T-helper 22 cell (primary cell): ENCODE results near the gene LRTM2.
"Not testable (repeated sequence)": the region's sequence is repeated elsewhere in the genome, so short reads cannot be mapped to it uniquely, and the experiment has no call there.

Experiments used
- DNase-seq: peaks from one replicate; pipeline ENCODE4 v3.0.0-alpha.2; 2020; ENCODE audit warnings: low read depth

The LRTM2 gene

DNA sequence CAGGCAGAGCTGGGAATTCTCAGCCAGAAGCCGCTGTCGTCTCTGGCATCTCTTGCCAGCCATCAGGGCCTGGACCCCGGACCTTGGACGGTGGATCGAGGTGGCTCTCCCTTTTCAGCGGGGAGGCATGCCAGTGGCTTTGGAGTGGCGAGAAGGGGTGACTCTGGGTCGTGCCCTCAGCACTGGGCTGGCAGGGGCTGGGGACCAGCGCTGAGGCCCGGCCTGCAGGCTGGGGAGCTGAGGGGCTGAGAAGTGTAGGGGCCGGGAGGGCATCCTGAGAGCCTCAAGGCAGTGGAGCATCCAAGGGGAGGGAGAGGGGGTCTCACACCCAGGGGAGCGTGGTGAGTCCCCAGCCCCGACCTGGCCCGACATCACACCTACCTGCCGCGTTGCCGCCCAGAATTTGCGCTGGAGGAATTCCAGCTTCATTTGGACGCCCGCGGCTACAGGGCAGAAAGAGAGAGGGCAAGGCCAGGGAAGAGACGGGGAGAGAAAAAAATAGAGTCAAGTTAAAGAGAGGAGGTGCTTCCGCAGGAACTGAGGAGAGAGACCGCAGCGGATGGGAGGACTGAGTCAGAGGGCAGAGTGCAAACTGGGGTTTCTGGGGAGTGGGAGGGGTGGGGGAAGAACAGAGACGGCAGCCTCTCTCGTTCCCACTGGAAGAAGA, 9.0 kb upstream of the LRTM2 start:
- no peak for DNase-seq

DNA sequence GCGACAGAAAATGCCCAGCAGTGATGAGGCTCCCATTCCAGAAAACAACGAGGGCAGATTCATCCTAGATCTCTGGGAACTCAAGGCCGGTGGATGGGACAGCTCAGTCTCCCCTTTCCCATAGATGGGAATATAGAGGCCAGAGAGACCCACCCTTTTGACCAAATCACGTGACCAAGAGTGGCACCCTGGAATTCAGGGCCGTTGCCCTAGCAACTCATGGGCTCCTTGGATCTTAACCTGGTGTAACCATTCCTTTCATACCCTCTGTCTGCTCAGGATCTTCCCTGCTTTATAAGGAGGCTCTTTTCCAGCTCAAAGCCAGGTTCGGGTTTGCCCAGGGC, 8.4 kb upstream of the LRTM2 start:
- DNase-seq: no peak

DNA sequence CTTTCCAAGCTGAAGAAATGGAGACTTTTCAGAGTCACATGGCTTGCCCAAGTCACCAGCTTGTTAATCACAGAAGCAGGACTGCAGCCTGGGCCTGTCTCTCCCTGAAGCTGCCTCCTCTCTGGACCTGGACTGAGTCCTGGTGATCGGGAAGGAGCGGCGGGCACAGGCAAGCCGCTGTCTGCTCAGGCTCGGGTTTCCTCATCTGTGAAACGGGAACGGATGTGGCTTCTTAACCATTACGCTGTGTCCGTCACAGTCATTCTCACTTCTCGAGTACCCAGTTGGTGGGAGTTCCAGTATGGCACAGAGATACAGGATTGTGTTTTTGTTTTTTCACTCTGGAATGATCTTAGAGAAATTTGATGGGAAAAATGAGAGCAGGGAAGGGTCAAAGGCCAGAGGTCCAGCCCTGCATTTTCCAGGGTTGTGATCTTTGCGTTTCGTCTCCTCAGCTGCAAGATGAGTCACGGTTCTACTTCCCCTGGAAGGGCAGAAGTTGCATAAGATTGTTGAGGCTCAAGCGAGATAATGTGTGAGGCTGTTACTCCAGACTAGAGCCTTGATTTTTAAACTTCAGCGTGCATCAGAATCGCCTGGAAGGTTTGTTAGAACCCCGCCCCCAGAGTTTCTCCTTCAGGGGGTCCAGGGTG, 7.6 kb upstream of the LRTM2 start:
- no peak for DNase-seq

DNA sequence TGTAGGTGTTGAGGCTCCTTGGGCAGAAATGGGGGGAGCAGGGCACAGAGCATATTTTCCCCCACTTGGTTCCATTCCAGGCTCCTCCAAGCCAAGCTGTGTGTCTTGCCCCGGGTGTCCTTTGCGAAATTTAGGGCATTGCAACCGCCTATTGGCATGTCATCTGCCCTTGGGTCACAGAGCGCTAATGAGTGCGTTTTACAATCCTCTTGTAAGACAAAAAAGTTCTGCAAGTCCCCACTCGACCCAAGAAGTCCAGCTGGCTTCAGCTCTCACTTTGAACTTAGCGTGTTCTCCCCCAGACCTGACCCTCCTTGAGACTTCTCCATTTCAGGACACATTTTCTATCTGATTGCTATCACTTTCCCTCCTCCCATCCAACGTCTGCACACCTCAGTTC, 6.1 kb upstream of the LRTM2 start:
- no peak for DNase-seq

DNA sequence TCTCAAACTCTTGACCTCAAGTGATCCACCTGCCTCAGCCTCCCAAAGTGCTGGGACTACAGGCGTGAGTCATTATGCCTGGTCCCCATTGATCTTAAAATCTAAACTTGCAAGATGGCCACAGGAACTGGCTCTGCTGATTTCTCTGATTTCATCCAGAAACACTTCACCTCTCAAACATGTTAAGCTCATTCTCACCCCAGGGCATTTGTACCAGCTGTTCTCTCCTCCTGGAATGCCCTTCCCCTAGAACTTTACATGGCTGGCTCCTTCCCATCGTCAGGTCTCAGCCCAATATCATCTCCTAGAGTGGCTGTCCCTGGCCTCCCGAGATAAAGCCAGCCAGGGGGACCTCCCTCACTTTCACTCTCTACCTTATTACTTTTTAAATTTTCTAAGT, 5.3 kb upstream of the LRTM2 start:
- DNase-seq: no peak

DNA sequence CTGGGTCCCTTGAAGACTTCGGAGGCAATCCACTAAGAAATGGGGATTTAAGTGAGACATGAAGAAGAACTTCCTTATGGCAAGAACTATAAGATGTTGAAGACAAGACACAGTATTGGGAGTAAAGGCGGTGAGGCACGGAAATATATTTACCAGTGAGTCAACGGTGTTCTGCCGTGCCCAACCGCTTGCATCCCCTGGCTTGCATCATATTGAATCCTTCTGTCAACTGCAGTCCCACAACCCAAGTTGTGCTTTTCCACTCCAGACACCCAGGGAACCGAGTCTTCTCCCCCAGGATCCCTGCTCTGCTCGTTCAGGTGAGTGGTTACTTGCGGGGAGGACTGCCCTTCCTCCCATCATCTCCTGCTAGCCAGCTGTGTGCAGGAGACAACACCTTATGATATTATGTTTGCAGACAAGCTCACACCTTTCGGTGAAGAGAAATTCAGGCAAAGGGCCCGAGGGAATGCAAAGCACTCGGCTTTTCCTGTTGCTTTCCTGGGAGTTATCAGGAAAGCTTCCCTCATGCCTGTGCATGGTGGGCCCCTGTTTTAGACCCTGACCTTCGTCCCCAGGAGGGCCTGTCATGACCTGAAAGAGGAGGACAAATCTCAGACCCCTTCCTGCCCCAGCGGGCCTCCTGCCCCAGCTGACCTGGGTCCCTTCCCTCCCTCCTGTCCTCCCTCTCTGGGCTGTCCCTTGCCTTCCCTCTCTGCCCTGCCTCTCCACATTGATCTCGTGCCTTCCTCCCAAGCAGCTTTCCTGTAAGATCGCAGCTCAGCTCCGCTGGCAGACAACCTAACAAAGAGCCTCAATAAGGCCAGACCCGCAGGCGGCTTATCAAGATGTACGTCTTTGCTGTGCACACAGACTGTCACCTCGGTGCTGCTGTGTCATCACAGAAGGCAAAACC, 4.3 kb upstream of the LRTM2 start:
- DNase-seq: no peak

DNA sequence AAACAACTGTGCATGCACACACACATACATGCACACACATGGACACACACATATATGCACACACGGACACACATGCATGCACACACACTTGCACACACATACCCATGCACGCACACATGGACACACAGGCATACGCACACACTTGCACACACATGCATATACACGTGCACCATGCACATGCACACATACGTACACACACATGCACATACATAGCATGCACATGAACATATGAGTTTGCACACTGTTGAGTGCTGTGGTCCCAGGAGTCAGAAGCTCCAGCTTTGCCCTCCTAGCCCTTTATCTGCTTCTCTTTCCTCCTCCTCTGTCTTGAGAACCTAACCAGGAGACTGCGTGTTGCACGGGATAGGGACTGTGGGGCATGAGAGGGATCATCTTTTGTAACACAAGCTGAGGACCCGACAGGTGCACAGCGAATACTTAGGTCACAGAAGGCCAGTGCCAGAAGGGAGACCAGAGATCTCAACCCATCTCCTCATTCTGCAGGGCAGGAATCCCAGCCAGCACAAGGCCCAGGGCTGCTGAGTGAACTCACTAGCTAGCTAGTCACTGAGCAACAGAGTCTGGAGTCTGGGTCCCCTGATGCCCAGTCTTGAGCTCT, 3.5 kb upstream of the LRTM2 start:
- no peak for DNase-seq

DNA sequence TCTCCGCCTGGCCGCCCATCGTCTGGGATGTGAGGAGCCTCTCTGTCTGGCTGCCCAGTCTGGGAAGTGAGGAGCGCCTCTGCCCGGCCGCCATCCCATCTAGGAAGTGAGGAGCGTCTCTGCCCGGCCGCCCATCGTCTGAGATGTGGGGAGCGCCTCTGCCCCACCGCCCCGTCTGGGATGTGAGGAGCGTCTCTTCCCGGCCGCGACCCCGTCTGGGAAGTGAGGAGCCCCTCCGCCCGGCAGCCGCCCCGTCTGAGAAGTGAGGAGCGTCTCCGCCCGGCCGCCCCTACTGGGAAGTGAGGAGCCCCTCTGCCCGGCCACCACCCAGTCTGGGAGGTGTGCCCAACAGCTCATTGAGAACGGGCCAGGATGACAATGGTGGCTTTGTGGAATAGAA, 2.4 kb upstream of the LRTM2 start:
- DNase-seq: not testable (repeated sequence)

DNA sequence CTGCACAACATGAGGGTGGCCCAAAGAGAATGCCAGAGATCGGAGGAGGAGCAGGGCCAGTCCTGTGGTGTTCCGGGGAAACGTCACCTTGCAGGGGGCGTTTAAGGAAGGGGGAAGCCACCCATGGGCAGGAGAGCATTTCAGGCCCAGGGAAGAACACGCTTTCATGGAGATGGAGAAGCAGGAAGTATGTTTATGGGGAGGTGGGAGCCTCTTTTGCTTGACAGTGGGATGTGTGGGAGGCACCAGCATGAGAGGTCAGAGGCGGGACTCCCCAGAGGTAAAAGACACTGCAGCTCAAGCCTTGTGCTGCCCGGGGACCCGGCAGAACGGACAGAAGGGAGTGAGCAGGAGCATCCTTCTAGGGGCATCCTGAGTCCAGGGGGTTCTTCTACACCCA, 1.3 kb upstream of the LRTM2 start:
- DNase-seq: no peak

DNA sequence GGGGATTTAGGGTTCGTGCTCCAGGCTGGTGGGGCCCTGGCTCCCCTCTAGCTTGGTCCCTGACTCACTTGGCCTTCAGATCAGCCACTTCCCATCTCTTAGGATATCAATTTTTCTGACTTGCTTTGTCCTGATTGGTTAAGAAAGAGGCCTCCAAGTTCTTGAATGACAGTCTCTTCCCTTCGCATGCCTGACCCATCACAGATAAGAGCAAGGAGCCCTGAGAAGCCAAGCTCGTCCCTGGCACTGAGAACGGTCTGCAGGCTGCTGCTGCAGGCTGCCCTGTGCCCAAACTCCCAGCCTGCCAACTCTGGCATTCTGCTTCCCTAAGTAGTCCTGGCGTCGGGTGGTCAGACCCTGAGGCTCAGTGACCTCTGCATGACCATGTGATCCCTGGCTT, 794 bp upstream of the LRTM2 start:
- DNase-seq: no peak

DNA sequence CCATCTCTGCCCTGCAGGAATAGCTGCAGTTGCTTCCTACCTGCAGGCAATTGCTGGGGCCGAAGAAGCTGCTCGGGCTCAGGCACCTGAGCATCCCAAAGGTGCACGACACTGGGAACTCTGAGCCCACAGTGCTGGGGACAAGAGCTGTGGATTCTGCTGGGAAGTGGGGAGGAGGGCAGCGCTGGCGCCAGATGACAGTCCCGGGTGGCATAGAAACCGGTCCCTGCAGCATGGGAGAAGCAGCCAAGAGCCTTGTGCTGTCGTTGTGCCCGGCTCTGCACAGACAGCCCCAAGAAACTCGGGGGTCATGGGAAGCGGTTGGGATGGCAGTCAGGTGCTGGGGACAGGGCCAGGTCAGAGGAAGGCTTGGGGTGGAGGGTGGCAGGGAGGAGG, 529 bp downstream of the LRTM2 start:
- DNase-seq: no peak

DNA sequence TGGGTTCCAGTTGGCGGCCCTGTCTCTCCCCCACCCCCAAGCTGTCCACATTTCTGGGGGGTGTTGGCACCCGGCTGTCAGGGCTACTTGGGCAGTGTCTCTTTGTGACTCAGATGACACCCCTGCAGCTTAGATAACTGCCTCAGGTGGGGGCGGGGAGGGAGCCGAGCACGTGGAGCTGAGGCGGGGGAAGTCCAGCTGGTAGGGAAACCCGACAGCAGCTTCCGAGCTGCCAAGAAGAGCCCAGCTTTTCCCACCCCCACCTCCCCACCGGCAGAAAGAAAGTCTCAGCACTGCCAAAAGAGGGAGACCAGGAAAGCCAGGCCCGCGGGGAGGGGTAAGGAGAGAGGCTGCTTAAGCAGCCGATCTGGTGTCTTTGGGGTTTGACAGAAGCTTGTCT, 1.4 kb downstream of the LRTM2 start:
- no peak for DNase-seq

DNA sequence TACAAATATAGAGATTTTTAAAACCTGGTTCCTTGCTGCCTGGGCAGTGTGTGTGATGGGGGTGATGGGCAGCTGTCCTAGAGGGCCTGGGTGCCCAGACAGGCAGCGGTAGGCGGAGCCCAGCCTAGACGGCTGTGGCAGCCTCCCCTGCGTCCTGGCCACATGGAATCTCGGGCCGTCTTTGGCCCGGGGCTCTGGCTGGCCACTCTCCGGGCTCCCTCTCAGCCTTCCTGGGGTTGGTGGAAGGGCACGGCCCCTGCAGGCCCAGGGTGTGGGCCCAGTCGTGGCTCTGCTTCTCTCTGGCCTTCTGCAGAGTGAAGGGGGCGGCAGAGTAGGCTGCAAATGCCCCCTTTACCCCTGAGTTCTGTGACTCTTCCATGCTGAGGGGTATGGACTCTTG, 2.3 kb downstream of the LRTM2 start:
- no peak for DNase-seq

DNA sequence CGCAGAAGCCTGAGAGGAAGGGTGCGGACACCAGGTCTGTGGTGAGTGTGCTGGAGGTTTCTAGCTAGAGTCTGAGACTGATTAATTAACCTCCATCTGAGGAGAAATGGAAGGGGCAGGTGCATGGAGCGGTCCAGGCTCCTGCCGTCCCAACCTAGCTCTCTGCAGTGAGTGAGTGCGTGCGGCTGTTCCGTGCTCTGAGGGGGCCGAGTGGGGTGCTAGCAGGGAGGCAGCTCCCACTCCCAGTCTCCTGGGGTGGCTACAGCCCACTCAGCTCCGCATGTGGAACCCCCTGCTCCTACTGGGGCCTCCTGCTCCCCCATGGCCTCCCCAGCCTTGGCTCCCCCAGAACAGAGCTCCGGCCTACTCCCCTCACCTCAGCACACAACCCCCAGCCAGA, 2.9 kb downstream of the LRTM2 start:
- no peak for DNase-seq

DNA sequence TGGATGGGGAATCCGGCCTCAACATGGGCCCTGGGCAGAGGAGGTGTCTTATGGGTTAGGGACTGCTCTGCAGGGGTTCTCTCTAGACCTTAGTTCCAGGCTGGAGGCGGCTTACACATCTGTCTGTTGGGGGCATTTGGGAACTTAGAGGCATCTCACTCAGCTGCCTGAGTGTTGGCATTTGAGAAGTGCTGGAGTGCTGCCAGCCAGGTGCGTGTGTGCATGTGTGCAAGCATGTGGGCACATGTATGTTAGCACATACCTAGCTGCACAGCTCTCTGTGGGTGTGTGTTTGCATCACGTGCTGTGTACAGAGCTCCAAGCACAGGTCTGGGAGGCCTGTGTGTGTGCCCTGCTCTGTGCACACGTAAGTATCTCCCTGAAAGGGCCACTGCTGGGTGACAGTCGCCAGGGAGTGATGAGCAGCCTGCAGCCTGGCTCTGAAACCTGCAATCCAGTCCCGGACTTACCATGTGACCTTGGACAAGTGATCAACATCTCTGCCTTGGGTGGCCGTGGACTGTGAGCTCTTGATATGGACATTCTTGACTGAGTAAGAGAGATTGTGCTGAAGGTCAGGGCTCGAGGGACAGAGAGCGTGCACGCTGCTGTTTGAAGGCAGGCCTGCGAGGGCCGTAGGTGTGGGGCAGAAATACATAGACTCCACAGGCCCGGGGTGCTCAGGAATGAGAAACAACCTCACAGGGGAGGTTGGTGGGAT, 5.2 kb downstream of the LRTM2 start:
- DNase-seq: no peak

DNA sequence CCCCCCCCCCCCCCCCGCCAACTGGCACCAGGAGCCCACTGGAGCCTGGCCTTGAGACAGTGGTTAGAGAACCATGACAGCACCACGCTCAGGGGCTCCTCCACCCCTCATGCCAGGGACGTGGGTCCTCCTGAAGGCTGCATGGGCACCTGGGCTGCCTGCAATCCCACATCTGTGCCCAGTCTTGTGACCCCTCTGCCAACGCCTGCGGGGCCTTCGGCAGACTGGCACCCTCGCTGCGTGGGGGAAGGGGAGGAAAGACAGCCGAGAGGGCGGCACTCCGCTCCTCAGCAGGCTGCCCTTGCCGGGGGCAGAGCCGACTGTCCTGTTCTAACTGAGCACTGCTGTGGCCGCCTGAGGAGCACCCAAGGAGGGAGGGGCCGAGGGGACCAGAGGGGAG, 6.0 kb downstream of the LRTM2 start:
- DNase-seq: no peak

DNA sequence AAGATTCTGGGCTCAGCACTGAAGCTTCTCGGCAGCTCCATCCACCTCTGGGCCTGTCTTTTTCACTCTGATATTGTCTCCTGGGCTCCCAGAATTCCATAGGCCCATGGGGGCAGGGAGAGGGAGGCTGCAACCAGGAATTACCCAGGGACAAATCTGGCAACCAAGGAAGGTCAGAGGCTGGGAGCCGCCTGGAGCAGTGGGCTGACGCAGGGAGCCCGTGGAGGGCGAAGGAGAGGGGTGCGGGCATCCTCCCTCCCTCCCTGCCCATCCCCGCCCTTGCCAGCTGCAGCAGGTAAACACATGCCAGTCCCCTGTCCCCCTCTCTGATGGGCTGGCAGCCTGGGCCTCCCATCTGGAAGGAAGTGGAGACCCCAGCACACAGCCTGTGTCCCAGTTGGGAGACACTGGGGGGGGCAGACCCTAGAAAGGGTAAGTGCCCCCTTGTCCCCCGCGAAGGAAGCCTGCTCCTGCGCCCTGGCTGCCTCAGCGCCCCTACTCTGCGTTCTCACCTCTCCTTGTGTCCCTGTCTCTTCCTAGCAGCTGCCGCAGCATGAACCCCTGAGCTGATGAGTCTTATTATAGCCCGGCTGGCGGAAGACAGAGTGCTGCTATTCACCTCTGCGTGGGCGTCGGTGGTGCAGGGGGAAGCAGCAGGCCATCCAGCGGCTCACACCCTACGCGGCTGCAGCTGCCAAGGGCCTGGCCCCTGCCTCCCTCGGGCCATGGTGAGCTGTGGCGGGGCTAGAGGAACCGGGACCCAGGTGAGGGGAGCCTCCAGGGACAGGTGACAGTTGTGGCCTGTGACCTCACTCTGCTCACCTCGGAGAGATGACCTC, 6.7 kb downstream of the LRTM2 start:
- DNase-seq: no peak

DNA sequence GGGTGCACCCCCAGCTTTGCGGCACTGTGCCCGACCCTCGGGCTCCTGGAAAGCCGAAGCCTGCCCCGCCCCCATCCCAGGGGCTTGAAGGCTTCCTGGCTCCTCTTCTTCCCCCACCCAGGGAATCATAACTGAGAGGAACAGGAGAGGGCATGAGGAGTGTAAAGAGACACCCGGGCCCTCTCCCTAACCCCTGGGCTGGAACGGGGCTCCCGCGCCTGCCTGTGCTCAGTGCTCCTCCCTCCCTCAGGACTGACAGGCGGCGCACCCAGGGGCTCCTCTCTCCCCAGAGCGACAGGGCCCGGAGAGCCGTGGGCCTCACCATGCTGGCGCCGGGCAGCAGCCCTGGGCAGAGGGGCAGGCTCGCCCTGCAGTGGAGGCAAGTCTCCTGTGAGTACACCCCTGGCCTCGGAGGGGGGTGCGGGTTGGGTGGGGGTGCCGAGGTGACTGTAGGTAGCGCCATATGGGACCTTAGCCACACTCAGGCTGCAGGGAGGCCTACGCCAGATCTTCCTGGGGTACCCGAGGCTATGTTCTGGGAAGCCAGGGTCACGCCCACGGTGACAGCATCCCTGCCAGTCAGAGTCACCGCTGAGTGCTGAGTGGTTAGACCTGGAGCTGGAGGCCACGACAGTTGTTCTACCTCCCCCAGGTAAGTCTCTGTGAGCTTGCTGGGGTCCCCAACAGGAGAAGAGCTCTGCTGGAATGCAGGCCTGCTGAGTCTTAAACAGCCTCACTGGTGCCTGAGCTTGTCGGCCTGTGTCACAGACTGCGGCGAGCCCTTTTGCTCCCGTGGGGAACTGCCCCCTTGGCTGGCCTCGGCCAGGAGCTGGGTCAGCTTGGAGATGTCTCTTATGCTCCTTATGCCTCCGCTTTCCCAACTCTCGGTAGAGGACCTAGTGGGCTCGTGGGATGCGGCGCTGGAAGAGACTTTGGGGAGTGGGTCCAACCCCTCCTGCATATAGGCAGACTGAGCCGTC, 7.8 kb downstream of the LRTM2 start:
- DNase-seq: no peak

DNA sequence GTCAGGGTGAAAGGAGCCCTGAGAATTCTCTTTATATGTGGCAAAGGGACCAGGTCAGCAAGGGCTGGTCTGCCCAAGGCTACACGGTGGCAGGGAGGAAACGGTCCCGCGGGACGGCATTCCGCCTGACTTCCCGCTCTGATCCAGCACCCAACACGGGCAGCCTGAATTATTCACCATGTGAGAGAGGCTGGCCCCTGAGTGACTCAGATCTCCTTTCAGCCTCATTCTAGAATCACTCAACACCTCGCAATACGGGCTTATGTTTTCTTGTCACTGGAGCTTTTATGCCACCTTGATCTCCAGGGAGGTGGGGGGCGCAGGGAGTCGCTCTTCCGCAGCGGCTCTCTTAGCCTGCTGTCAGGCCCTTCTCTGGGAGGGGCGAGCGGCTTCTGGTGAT, 8.5 kb downstream of the LRTM2 start:
- DNase-seq: no peak

DNA sequence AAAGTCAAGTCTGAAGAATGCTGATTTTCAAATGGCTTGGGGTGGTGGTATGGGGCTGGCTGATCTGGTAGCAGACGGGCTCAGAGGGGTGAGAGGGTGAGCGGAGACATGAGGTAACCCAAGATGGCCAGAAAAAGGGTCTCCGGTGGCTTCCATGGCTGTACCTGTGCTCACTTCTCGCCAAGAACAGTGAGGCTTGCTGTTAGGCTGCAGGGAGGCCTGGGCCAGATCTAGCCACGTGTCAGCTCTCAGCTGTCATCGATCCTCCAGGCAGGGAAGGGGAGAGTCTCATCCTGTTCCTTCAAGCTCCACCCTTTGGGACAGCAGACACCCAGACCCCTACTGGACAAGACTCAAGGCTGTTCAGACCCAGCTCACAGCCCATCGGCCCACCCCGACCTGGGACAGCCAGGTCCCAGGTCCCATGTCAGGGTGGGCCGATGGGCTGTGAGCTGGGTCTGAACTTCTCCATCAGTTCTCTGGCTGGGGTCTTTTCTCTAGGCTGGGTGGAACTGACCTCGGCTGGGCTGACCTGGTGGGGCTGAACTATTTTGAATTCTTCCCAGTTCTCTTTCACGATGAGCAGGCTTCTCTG, 9.0 kb downstream of the LRTM2 start:
- DNase-seq: no peak
